Spleen (tissue), 11 donors: ENCODE measurements around the gene ARHGEF28. TPM values are rescaled to one million over a fixed set of nuclear protein-coding genes. Genes with fewer than 3 reads are reported as not detected.

Source experiments
- DNase-seq: peaks from one replicate; pipeline ENCODE4 v3.0.0-alpha.2; 2020
- H3K27ac ChIP-seq, 8 donors: fragments of 200-600 bp; sonication (generic) in 7 of 8; 1 replicate in 4 of 8; 2 replicates in 4 of 8; pipeline versions ENCODE4 v1.5.0 to v1.8.0; 2016 to 2021; ENCODE audit warnings: inconsistent platforms in 4 of 8, mild to moderate bottlenecking in 4 of 8, moderate library complexity in 1 of 8
- H3K27me3 ChIP-seq, 7 donors: fragments of 200-600 bp; sonication (generic) in 6 of 7; replicated peaks in 1 of 7; 1 replicate in 4 of 7; 2 replicates in 3 of 7; pipeline versions ENCODE4 v1.5.0 to v1.8.0; 2016 to 2021; ENCODE audit warnings: inconsistent platforms in 3 of 7, mild to moderate bottlenecking in 1 of 7
- H3K36me3 ChIP-seq, 6 donors: fragments of 200-600 bp; sonication (generic) in 5 of 6; 1 replicate in 4 of 6; 2 replicates in 2 of 6; pipeline versions ENCODE4 v1.5.0 to v1.8.0; 2016 to 2021; ENCODE audit warnings: inconsistent platforms in 2 of 6
- H3K4me1 ChIP-seq, 6 donors: fragments of 200-600 bp; sonication (generic) in 5 of 6; 1 replicate in 3 of 6; 2 replicates in 3 of 6; pipeline versions ENCODE4 v1.5.0 to v1.8.0; 2016 to 2021; ENCODE audit warnings: inconsistent platforms in 3 of 6
- H3K4me3 ChIP-seq, 8 donors: fragments of 200-600 bp; sonication (generic) in 7 of 8; 1 replicate in 4 of 8; 2 replicates in 4 of 8; pipeline versions ENCODE4 v1.5.0 to v1.8.0; 2016 to 2021; ENCODE audit warnings: inconsistent platforms in 4 of 8, mild to moderate bottlenecking in 4 of 8, moderate library complexity in 2 of 8
- H3K9me3 ChIP-seq, 8 donors: fragments of 200-600 bp; sonication (generic) in 7 of 8; 1 replicate in 4 of 8; 2 replicates in 4 of 8; pipeline versions ENCODE4 v1.5.0 to v1.8.0; 2016 to 2021; ENCODE audit warnings: inconsistent platforms in 4 of 8
- POLR2A ChIP-seq, 3 donors: fragments of 450-650 bp; IDR thresholded peaks; one replicate each; pipeline ENCODE4 v1.5.1; 2017; ENCODE audit warnings: antibody characterized with exemption in 3 of 3, mild to moderate bottlenecking in 1 of 3
- POLR2AphosphoS5 ChIP-seq, 3 donors: sonication (generic); formaldehyde crosslinking; IDR thresholded peaks; one replicate each; pipeline ENCODE4 v1.5.1; 2017; ENCODE audit warnings: antibody characterized with exemption in 3 of 3
- WGBS, 5 donors: extraction: QIAGEN DNeasy Blood & Tissue Kit in 3 of 5; methylation state at CpG; one replicate each; pipeline versions ENCODE4 v1.1.5 to v1.1.7; 2013 to 2018; 5-methylcytosine and 5-hydroxymethylcytosine counted together
- intact Hi-C: fragments of 100-400 bp; cut with DNase I; formaldehyde crosslinking; loops from one replicate; pipeline ENCODE4 v1.15.0; 2023; ENCODE audit warnings: low total_unique reads
- polyA plus RNA-seq, 3 donors: library from polyadenylated mRNA; stranded (reverse); fragments of 200-250 nt; gene quantifications; one replicate each; pipeline ENCODE4 v1.2.1, GENCODE V29; 2013
- total RNA-seq, 7 donors: library from RNA; depleted of rRNA in 3 of 7; stranded (reverse); fragments of >200 nt in 3 of 7; fragmentation: NEBNext Ultra II Directional in 4 of 7; extraction: Animal tissue kit (Norgen Biotek cat#: 25700) in 4 of 7; gene quantifications; one replicate each; pipeline versions ENCODE4 v1.1.0 to v1.2.1, GENCODE V29; 2016 to 2021
- TF ChIP-seq, protein P1 (sequence below), 11 experiments: fragments of 200-600 bp in 7 of 11; fragments of 450-650 bp in 4 of 11; sonication (generic) in 4 of 11; IDR thresholded peaks in 8 of 11; conservative IDR thresholded peaks in 3 of 11; 1 replicate in 7 of 11; 2 replicates in 4 of 11; pipeline versions ENCODE4 v1.4.0 to v1.8.0; 2016 to 2021; ENCODE audit warnings: antibody characterized with exemption in 11 of 11, inconsistent platforms in 4 of 11, mild to moderate bottlenecking in 1 of 11
- donor health status: healthy with polysubstance abuse.
- donor health status: DM: no; HTN: no; CAD: no; lungs with moderate emphysema.
- donor health status: DM: no; HTN: no; CAD: no.
- donor health status: Bipolar disorder and iron deficiency.
- donor health status: healthy.
- donor health status: DM: no; HTN: no; CAD: no.
- donor health status: DM: yes; HTN: yes; CAD: no.

The ARHGEF28 gene
- total and polyA plus RNA-seq, 10 donors = 0.53 to 17.5 (median 8.8) TPM

DNA sequence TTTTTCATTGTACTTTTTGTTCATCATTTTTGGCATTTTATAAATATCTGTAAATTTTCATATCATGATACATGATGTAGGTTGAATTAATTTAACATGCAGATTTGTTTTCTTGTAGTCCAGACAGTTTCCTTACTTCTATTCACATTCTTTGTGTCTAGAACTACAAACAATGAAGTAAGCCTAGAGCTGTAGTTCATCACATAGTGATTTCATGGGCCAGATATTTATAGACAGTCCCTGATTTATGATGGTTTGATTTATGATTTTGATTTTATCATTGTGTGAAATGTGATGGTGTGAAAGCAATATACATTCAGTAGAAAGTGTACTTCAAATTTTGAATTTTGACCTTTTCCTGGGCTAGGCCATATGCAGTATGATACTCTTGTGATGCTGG, 139.0 kb downstream of the ARHGEF28 start:
- Histone ChIP-seq H3K27ac (no peak overlapping the region), H3K9me3 (peaks cover 0 to 27% (median 22%) of the 10 kb centered on the region in 8 donors), H3K4me3 (no peak overlapping the region), H3K4me1 (no peaks in the 10 kb centered on the region), H3K27me3 (no peaks in the 10 kb centered on the region), H3K36me3 (no peaks in the 10 kb centered on the region)
- intact Hi-C loops = no loop called here
- TF ChIP-seq, protein P1, sequence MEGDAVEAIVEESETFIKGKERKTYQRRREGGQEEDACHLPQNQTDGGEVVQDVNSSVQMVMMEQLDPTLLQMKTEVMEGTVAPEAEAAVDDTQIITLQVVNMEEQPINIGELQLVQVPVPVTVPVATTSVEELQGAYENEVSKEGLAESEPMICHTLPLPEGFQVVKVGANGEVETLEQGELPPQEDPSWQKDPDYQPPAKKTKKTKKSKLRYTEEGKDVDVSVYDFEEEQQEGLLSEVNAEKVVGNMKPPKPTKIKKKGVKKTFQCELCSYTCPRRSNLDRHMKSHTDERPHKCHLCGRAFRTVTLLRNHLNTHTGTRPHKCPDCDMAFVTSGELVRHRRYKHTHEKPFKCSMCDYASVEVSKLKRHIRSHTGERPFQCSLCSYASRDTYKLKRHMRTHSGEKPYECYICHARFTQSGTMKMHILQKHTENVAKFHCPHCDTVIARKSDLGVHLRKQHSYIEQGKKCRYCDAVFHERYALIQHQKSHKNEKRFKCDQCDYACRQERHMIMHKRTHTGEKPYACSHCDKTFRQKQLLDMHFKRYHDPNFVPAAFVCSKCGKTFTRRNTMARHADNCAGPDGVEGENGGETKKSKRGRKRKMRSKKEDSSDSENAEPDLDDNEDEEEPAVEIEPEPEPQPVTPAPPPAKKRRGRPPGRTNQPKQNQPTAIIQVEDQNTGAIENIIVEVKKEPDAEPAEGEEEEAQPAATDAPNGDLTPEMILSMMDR (IDR thresholded peaks at IDR 0.05 in 8 of 11, conservative IDR thresholded peaks at IDR 0.05 in 3 of 11) = no peak
- TF ChIP-seq POLR2AphosphoS5 (IDR thresholded peaks at IDR 0.05) = no peak
- TF ChIP-seq POLR2A (IDR thresholded peaks at IDR 0.05) = no peak
- DNase-seq = no peak

DNA sequence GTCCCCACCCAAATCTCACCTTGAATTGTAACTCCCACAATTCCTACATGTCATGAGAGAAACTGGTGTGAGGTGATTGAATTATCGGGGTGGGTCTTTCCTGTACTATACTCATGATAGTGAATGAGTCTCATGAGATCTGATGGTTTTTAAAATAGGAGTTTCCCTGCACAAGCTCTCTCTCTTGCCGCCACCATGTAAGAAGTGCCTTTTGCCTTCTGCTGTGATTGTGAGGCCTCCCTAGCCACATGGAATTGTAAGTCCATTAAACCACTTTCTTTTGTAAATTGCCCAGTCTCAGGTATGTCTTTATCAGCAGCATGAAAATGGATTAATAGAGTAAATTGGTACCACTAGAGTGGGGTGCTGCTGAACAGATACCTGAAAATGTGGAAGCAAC, 140.9 kb downstream of the ARHGEF28 start:
- Histone ChIP-seq H3K4me1 (no peaks in the 10 kb centered on the region), H3K36me3 (no peaks in the 10 kb centered on the region), H3K27me3 (no peaks in the 10 kb centered on the region), H3K9me3 (peaks cover 0 to 27% (median 22%) of the 10 kb centered on the region in 8 donors), H3K27ac (no peak overlapping the region), H3K4me3 (no peak overlapping the region)
- TF ChIP-seq, protein P1 (IDR thresholded peaks at IDR 0.05 in 8 of 11, conservative IDR thresholded peaks at IDR 0.05 in 3 of 11) = no peak
- TF ChIP-seq POLR2A (IDR thresholded peaks at IDR 0.05) (no peak), POLR2AphosphoS5 (IDR thresholded peaks at IDR 0.05) (no peak)
- WGBS, 5 donors = 94 to 100% (median 99%) methylated on average over 2 of the region's 2 CpGs
- intact Hi-C loops = no loop called here
- DNase-seq = no peak

DNA sequence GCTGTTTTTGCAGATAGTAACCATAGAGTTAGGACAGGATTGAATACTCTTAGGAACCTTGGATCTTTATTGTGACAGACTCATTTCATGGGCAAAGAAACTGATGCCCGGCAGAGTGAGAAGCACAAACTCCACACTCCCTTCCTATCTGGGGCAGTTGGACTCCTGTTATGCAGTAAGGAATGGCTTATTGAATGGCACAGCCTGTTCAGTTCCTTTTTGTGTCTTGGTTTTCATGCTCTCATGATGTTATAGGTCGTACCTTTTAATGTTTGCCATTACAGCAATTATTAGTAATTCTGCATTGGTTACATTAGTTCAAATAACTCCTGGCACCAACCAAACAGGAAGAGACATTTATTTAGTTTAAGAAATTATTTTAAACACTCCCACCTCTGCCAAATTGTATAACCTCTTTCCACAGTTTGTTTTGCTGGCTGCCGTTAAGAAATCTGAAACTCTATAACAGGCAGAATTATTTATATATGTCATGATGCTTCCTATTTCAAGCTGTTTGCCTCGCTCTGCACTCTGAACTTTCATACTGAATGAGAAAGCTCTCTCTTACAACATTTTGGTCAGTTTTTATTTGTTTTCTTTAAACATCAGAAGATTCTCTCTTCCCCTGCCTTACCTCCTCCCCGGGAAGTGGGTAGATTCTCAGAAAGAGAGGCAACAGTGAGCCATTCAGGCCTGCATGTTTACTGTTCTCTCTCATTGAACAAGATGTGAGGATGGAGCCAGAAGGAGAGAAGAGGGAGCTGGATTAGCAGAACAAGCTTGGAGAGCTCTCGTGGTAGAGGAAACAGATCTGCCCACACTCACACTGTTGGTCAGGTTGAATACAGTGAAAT, 144.4 kb downstream of the ARHGEF28 start:
- Histone ChIP-seq H3K27ac (no peak overlapping the region), H3K4me3 (no peak overlapping the region), H3K36me3 (no peaks in the 10 kb centered on the region), H3K27me3 (no peaks in the 10 kb centered on the region), H3K9me3 (peaks cover 0 to 27% (median 22%) of the 10 kb centered on the region in 8 donors), H3K4me1 (no peaks in the 10 kb centered on the region)
- DNase-seq = no peak
- intact Hi-C loops = no loop called here
- TF ChIP-seq, protein P1 (IDR thresholded peaks at IDR 0.05 in 8 of 11, conservative IDR thresholded peaks at IDR 0.05 in 3 of 11) = no peak
- no peak for TF ChIP-seq POLR2AphosphoS5 (IDR thresholded peaks at IDR 0.05)
- TF ChIP-seq POLR2A (IDR thresholded peaks at IDR 0.05) = no peak
- WGBS, 5 donors = 41 to 58% (median 45%) methylated on average over 6 of the region's 6 CpGs

DNA sequence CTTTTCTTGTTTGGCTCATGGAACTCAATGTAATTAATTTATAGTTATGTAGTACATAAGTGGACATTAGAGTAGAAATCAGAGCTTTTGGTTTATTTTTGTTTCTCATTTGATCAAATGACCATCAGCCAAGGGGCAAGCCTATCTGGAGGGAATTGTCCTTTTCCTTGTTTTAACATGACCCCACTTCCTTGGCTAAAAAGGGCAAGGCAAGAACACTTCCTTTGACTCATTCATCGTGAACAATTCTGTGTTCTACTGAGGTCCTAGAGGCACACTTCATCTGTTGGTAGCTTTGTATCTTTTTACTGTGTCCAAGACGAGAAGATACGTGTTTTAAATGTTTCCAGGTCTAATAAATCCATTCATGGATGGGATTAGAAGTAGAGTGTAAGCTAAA, 148.9 kb downstream of the ARHGEF28 start:
- no peaks in the 10 kb centered on the region for H3K36me3 ChIP-seq
- H3K27ac ChIP-seq = peak overlapping the region in 2 of 8 donors; percentile 14 to 31
- no peaks in the 10 kb centered on the region for H3K9me3 ChIP-seq
- H3K4me3 ChIP-seq = no peak overlapping the region
- no peak for DNase-seq
- H3K4me1 ChIP-seq = no peaks in the 10 kb centered on the region
- intact Hi-C loops = no loop called here
- no peaks in the 10 kb centered on the region for H3K27me3 ChIP-seq
- TF ChIP-seq, protein P1 (IDR thresholded peaks at IDR 0.05 in 8 of 11, conservative IDR thresholded peaks at IDR 0.05 in 3 of 11) = no peak
- peak in 1 of 3 donors; percentile 43 for TF ChIP-seq POLR2AphosphoS5 (IDR thresholded peaks at IDR 0.05)
- WGBS, 5 donors = 62 to 83% (median 73%) methylated on average over 3 of the region's 3 CpGs
